ENCODE measurements around the gene WIPF2.
"Not testable (repeated sequence)": the region's sequence is repeated elsewhere in the genome, so short reads cannot be mapped to it uniquely, and the experiment has no call there.

WIPF2 gene

DNA sequence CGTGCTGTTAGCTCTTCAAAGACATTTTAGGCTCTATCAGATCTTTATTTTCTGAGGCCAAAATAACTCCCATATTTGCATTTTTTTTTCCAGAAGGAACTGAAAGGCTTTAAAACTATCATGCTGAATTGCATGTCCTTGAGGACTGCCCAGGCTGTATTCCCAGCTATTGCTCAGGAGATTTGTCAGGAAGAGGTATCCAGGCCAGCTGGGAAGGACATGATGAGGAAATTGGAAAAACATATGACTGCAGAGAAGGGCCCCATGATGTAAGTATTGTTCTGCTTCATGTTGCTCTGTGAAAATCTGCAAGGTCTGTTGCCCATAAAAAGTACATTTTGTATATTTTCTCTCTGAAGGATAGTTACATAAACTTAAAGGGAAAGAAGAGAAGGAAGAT, 74.3 kb downstream of the WIPF2 start:
- no peak for DNase-seq (ENCODE audit: extremely low read depth in 1 of 2, low read depth in 1 of 2)

DNA sequence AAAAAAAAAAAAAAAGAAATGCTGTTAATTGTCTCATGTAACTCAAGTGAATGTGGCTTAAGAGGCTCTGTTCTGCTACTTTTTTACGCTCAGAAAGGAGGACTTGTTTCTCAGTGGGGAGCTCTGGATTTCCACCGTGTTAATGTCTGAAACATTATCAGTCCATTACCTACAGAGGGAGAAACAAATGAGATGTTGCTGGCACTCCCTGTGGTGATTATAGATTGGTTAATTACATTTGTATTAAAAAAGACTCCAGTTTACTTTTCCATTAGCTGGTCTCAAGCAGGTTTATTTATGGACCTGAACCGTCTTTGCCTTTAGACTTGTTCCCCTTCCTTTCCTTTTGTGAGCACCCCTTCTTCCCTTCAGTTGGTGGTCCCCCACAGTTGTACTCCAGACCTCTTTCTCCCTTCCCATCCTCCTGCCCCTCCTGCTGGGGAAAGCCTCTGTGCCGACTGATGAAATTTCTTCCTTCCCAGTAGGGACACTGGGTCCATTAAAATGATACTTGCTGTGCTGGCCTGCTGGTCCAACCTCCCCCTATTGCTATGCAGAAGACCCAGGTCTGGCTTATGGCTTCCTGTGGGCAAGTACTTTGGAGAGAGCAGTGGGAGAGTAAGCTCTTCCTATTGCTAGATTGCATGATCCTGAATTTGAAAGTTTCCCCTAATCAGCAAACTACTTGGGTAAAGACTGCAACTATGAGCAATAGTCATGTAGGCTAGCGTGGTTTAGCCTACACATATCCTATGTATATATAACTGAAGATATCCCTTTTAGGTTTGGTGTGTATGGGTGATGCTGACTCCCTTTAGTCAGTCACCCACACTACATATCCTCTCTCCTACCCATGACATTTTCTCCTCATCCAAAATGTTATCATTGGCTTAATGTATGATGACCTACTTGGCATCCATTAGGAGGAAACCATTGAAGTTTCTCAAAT, 76.7 kb downstream of the WIPF2 start:
- DNase-seq (ENCODE audit: extremely low read depth in 1 of 2, low read depth in 1 of 2): no peak

GRCh38 chr17:40297511-40297910, 78.4 kb downstream of the WIPF2 start:
- no peak for DNase-seq (ENCODE audit: extremely low read depth in 1 of 2, low read depth in 1 of 2)

GRCh38 chr17:40298726-40299125, 79.6 kb downstream of the WIPF2 start:
- DNase-seq (ENCODE audit: extremely low read depth in 1 of 2, low read depth in 1 of 2): no peak

DNA sequence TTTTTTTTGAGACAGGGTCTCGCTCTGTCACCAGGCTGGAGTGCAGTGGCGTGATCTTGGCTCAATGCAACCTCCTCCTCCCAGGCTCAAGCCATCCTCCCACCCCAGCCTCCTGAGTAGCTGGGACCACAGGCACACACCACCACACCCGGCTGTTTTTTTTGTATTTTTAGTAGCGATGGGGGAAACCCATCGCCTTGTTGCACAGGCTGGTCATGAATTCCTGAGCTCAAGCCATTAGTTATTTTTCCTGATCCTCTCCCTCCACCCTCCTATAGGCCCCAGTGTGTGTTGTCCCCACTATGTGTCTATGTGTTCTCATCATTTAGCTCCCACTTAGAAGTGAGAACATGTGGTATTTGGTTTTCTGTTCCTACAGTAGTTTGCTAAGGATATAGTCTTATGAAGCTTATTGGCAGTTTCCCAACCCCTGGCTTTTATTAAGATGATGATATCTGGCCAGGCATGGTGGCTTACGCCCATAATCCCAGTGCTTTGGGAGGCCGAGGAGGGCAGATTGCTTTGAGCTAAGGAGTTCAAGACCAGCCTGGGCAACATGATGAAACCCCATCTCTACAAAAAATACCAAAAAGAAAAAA, 80.2 kb downstream of the WIPF2 start:
- not testable (repeated sequence) for DNase-seq (ENCODE audit: extremely low read depth in 1 of 2, low read depth in 1 of 2)

DNA sequence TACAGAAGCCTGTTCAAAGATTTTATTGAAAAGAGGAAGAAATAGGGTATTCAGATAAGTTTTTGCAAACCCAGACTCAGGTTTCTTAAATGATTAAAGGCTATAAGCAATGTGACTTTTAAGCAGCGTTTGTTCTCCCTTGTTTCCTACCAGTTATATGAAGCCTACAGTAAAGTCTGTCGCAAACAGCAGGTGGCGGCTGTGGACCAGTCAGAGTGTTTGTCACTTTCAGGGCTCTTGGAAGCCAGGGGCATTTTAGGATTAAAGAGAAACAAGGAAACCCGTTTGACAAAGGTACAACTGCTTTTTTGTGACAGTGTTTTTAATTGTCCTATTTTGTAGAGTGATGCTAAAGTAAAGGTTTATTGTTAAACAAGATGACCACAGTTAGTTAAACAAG, 82.2 kb downstream of the WIPF2 start:
- no peak for DNase-seq (ENCODE audit: extremely low read depth in 1 of 2, low read depth in 1 of 2)

DNA sequence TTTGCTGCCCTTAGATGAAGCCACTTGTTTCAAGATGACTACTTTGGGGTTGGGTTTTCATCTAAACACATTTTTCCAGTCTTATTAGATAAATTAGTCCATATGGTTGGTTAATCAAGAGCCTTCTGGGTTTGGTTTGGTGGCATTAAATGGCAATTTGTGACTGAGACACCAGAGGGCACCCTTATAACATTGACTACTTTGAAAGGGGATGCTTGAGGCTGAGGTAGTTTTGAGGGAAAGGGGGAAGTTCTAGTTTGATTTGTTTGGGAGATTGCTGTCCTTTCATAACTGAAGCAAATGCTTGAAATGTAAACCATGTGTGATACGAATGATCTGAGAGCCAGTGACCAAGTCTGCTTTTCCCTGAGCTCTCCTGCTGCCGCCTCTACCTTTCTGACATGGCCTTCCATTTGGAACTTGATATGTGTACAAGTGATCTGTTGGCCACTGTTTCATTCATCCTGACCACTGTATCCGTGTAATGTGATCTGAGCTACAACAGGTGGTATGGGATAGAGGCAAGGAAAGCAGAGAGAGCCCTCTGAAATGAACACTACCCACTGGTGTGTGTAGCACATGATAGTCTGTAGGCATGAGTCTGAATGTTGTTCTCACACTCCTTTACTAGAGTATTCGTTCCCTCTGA, 84.0 kb downstream of the WIPF2 start:
- DNase-seq (ENCODE audit: extremely low read depth in 1 of 2, low read depth in 1 of 2): no peak

DNA sequence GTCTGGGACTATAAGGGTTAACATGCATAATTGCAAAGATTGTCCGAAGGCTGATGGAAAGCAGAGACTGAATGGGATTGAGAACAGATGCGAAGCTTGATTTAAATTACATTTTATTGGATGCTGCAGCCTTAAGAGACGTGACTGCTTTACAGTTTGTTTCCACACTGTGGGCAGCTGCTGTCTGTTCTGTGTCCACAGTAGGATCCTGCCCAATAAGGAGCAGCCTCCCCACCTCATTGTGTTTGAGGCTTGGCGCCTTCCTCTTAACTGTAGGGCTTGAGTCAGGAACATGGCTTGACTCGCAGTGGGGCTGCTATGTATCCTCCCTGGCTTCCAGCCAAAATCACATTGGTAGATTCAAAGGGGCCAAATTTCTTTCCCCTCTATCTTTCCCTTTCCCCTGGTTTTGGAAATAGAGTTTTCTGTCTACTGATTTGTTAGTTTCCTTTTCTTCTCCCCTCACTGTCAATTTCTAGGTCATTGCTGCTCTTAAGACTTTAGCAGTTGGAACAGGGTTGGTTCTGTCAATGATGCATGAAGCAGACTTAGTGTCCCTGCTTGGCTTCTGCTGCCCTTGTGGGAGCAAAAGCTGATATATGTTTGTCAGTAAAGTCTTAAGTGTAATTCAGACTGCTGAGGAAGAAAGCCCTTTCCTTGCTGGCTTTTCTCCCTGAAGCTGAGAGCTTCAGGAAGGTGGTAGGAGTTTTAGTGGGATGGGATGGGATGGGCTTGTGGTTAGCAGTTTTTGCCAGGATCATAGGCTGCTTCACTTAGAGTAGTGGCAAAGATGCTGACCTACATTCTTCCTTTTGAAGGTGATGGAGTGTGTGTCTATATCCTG, 84.8 kb downstream of the WIPF2 start:
- no peak for DNase-seq (ENCODE audit: extremely low read depth in 1 of 2, low read depth in 1 of 2)

GRCh38 chr17:40304552-40304863, 85.4 kb downstream of the WIPF2 start:
- not testable (repeated sequence) for DNase-seq (ENCODE audit: extremely low read depth in 1 of 2, low read depth in 1 of 2)

GRCh38 chr17:40304866-40305265, 85.8 kb downstream of the WIPF2 start:
- not testable (repeated sequence) for DNase-seq (ENCODE audit: extremely low read depth in 1 of 2, low read depth in 1 of 2)

DNA sequence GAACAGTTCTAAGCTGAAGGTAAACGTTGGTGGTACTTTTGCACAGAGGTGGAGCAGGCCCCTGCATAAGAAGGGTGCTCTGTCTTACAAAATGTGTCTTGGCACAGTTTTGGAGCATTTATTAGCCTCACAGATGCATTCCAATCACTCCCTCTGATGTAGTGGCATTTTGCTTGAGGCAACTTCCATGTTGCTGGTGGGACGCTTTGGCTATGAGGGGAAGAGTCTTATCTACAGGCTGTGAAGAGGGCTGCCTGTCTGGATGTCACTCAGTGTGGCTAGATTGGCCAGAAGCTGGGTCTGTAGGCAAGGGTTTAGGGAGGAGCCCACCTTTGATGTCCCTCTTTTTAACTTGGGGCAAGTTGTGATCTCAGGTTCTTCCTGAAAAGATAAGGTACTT, 87.3 kb downstream of the WIPF2 start:
- DNase-seq (ENCODE audit: extremely low read depth in 1 of 2, low read depth in 1 of 2): no peak

- no peak for DNase-seq (ENCODE audit: extremely low read depth in 1 of 2, low read depth in 1 of 2)
Measured at GRCh38 chr17:40307001-40307730, 88.1 kb downstream of the WIPF2 start.

- DNase-seq (ENCODE audit: extremely low read depth in 1 of 2, low read depth in 1 of 2): no peak
Measured at GRCh38 chr17:40307740-40308239, 88.7 kb downstream of the WIPF2 start.

DNA sequence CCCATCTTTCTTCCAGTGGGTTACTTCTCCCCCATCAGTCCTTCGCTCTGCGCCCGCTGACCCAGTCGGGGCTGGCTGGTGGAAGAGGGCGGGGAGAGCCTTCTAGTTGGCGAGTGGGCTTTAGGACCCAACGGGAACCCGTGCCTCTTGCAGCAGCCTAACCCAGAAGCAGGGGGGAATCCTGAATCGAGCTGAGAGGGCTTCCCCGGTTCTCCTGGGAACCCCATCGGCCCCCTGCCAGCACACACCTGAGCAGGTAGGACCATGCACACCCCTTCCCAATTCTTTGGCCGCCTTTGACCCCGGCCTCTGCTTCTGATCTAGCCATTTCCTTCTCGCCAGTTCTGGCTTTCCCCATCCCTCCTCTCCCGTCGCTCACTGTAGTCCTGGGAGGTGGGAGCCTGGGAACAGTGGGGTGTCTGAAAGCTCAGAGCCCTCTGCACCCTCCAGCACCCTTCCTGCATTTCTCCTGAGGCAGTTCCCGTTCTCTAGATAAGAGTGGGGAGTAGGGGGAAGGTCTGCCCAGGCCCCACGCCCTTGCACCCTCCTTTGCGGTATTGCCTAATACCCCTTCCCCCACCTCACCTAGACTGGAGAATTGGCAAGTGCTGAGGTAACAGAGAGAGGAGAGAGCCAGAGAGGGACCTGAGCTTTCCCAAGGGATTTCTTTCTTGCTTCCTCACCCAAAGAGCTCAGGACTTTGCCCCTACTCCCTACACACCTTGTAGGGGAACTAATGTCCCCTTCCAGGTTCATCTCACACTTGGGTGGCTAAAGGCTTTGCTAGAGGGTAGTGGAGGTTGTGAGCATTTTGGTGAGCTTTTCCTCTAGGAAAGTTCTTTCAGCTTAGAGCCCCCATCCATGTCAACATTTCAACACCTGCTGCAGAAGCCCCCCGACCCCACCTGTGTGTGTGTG, 90.2 kb downstream of the WIPF2 start, which contains the start of gene RARA:
TSS of gene RARA (plus strand) at position 150 of the 918 bp plus-strand sequence. CDS start 22,039 bp downstream, outside the sequence.
- DNase-seq (ENCODE audit: extremely low read depth in 1 of 2, low read depth in 1 of 2): no peak

DNA sequence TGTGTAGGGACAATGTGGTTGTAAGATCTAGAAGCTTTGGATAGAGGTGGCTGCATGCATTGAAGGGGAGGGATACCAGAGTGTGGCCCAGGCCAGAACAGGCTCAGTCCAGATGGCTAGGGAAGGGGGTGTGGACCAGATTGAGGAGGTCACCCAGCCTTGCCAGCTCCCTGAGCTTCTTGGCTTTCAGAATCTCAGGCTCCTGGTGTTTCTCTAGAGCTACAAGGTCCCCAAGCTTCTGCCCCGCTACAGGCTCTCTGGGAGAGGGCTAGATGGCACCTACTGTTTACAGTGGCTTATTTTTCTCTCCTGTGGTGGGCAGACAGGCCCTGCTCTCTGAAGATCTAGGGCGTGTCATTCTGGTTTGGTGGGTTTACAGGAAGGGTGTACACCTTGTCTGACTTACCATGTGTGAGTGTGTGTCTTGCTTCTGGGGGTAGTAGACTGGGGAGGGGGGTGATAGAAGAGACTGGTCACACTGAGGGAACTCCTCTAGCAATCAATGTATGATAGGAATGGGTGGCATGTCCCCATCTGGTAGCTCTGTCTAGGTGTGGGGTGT, 90.9 kb downstream of the WIPF2 start:
- no peak for DNase-seq (ENCODE audit: extremely low read depth in 1 of 2, low read depth in 1 of 2)

- no peak for DNase-seq (ENCODE audit: extremely low read depth in 1 of 2, low read depth in 1 of 2)
Measured at GRCh38 chr17:40310882-40311391, 91.8 kb downstream of the WIPF2 start.

DNA sequence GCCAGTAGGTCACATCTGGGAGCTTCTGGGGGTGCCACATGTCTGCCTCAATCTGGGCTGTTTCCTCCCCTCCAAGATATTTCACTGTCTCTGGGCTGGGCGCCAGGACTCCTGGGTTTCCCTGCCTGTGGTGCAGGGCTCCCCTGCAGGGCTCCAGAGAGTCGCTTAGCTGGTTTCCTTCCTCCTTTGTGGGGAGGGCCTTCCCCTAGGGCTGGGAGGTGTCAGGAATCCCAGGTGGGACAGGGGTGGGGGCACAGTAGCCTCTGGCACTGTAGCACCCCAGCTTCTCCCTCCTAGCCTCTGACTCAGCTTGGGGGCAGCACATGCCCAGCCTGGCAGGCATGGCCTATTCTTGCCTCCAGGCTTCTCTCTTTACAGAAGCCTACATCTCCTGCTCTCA, 92.5 kb downstream of the WIPF2 start:
- no peak for DNase-seq (ENCODE audit: extremely low read depth in 1 of 2, low read depth in 1 of 2)

- no peak for DNase-seq (ENCODE audit: extremely low read depth in 1 of 2, low read depth in 1 of 2)
Measured at GRCh38 chr17:40312131-40312731, 93.1 kb downstream of the WIPF2 start.

Data from activated CD8-positive, alpha-beta memory T cell treated with anti-CD3 and anti-CD28 coated beads for 1 hour (primary cell).